MM.1S (cell line): ENCODE results near the gene PLCB2.

Experiments used
- CTCF ChIP-seq: fragments of 300-600 bp; sonication (generic); IDR thresholded peaks from 2 replicates; pipeline ENCODE4 v1.5.1; 2016; ENCODE audit warnings: antibody characterized with exemption, low read length, mixed read lengths
- EZH2phosphoT487 ChIP-seq: fragments of 300-600 bp; sonication (generic); IDR thresholded peaks from 2 replicates; pipeline ENCODE4 v1.6.1; 2018; ENCODE audit warnings: antibody characterized with exemption, low read length

GRCh38 chr15:40242213-40242599 is 65.5 kb downstream of the PLCB2 start:
- no peak for TF ChIP-seq CTCF
- no peak for TF ChIP-seq EZH2phosphoT487
